GM12872 (cell line): ENCODE data around the gene GABRB2.
A peak's percentile ranks its signal among the peaks of the same experiment; 100 is the strongest.

Experiments
- CTCF ChIP-seq: IDR thresholded peaks from 3 replicates; pipeline ENCODE4 v1.5.1; 2011; ENCODE audit warnings: low read depth, mild to moderate bottlenecking, low read length, moderate library complexity; ENCODE audit not compliant: insufficient read depth

The GABRB2 gene

GRCh38 chr5:161535762-161536161, 10.8 kb downstream of the GABRB2 start:
- TF ChIP-seq CTCF = peak; percentile 49; the same call in 2 of the 3 replicates

GRCh38 chr5:161530700-161531099, 15.8 kb downstream of the GABRB2 start:
- TF ChIP-seq CTCF = no peak

GRCh38 chr5:161513942-161514341, 32.6 kb downstream of the GABRB2 start:
- TF ChIP-seq CTCF = no peak

- no peak for TF ChIP-seq CTCF
Observed at GRCh38 chr5:161507591-161507990, 38.9 kb downstream of the GABRB2 start.

GRCh38 chr5:161498531-161498930, 48.0 kb downstream of the GABRB2 start:
- TF ChIP-seq CTCF = no peak

- TF ChIP-seq CTCF = no peak
Observed at GRCh38 chr5:161483721-161484120, 62.8 kb downstream of the GABRB2 start.

GRCh38 chr5:161481922-161482321, 64.6 kb downstream of the GABRB2 start:
- TF ChIP-seq CTCF = no peak

- TF ChIP-seq CTCF = no peak
Observed at GRCh38 chr5:161471211-161471950, 75.1 kb downstream of the GABRB2 start.
